GM21737 (cell line): ENCODE measurements around the gene RASGRP3.

Source experiments
- ATAC-seq: cut with Tn5 transposase; IDR thresholded peaks from one replicate; pipeline ENCODE4 v1.9.1; 2021; ENCODE audit warnings: mild to moderate bottlenecking, moderate library complexity; ENCODE audit not compliant: unreplicated experiment

RASGRP3 gene

GRCh38 chr2:33491441-33492084, 15.1 kb downstream of the RASGRP3 start:
- no peak for ATAC-seq

- ATAC-seq: no peak
These were observed 16.1 kb downstream of the RASGRP3 start for GRCh38 chr2:33492399-33493134.

GRCh38 chr2:33494155-33494779, 17.8 kb downstream of the RASGRP3 start:
- peak; percentile 48 for ATAC-seq

- no peak for ATAC-seq
These were observed 18.6 kb downstream of the RASGRP3 start for GRCh38 chr2:33494877-33495641.

- no peak for ATAC-seq
These were observed 19.2 kb downstream of the RASGRP3 start for GRCh38 chr2:33495683-33496082.

- ATAC-seq: no peak
These were observed 19.7 kb downstream of the RASGRP3 start for GRCh38 chr2:33496150-33496549.

- ATAC-seq: no peak
These were observed 20.3 kb downstream of the RASGRP3 start for GRCh38 chr2:33496726-33497125.

- ATAC-seq: peak; percentile 42
These were observed 20.8 kb downstream of the RASGRP3 start for GRCh38 chr2:33497221-33497650.

- no peak for ATAC-seq
These were observed 22.0 kb downstream of the RASGRP3 start for GRCh38 chr2:33498291-33498956.

- ATAC-seq: no peak
These were observed 23.7 kb downstream of the RASGRP3 start for GRCh38 chr2:33500177-33500576.

- no peak for ATAC-seq
These were observed 25.6 kb downstream of the RASGRP3 start for GRCh38 chr2:33502025-33502424.

- no peak for ATAC-seq
These were observed 26.6 kb downstream of the RASGRP3 start for GRCh38 chr2:33503002-33503401.

- ATAC-seq: no peak
These were observed 29.5 kb downstream of the RASGRP3 start for GRCh38 chr2:33505966-33506365.

GRCh38 chr2:33509908-33510585, 33.6 kb downstream of the RASGRP3 start:
- no peak for ATAC-seq

GRCh38 chr2:33510586-33510968, 34.1 kb downstream of the RASGRP3 start:
- ATAC-seq: no peak

GRCh38 chr2:33511141-33511540, 34.7 kb downstream of the RASGRP3 start:
- no peak for ATAC-seq

- no peak for ATAC-seq
These were observed 35.7 kb downstream of the RASGRP3 start for GRCh38 chr2:33512112-33512511.

GRCh38 chr2:33513480-33513879, 37.0 kb downstream of the RASGRP3 start:
- no peak for ATAC-seq

GRCh38 chr2:33516456-33516995, 40.1 kb downstream of the RASGRP3 start:
- ATAC-seq: no peak

GRCh38 chr2:33518200-33518599, 41.8 kb downstream of the RASGRP3 start:
- ATAC-seq: no peak
